CD4-positive, alpha-beta T cell (primary cell): ENCODE measurements around the gene C8B. TPM values are rescaled to one million over a fixed set of nuclear protein-coding genes. Genes with fewer than 3 reads are reported as not detected.

ENCODE experiments used
- ATAC-seq: fragments of 200-7000 bp; cut with Tn5 transposase; one replicate; pipeline ENCODE4 v1.10.0; 2022; ENCODE audit warnings: mild to moderate bottlenecking; ENCODE audit not compliant: poor library complexity
- CTCF ChIA-PET: fragments of 350-600 bp; sonication (Branson Sonifier 250); formaldehyde crosslinking; loops from one replicate; lab custom pipeline; 2021; ENCODE audit warnings: antibody characterized with exemption, inconsistent platforms; lab: Charles Lee
- POLR2A ChIA-PET: fragments of 350-600 bp; sonication (Branson Sonifier 250); formaldehyde crosslinking; loops from one replicate; lab custom pipeline; 2021; ENCODE audit warnings: antibody characterized with exemption, inconsistent platforms; lab: Charles Lee
- DNase-seq, 14 experiments: peaks; one replicate each; pipeline ENCODE4 v3.0.0-alpha.2; 2013 to 2020; ENCODE audit warnings: mixed read lengths in 2 of 14
- H3K27ac ChIP-seq, 2 donors: one replicate each; pipeline versions ENCODE4 v1.5.1 to v1.7.0; 2013; ENCODE audit warnings: low read length in 2 of 2, low read depth in 1 of 2, mild to moderate bottlenecking in 1 of 2
- H3K27me3 ChIP-seq, 2 experiments: 1 replicate in 1 of 2; 2 replicates in 1 of 2; pipeline versions ENCODE4 v1.6.1 to v1.7.0; 2013; ENCODE audit warnings: low read length in 2 of 2, control low read depth in 1 of 2, mild to moderate bottlenecking in 1 of 2, moderate library complexity in 1 of 2; ENCODE audit not compliant: insufficient read depth in 2 of 2, control insufficient read depth in 1 of 2
- H3K36me3 ChIP-seq: one replicate; pipeline ENCODE4 v1.6.1; 2013; ENCODE audit warnings: low read length, control low read depth; ENCODE audit not compliant: insufficient read depth
- H3K4me1 ChIP-seq: one replicate; pipeline ENCODE4 v1.6.1; 2013; ENCODE audit warnings: low read length, control low read depth; ENCODE audit not compliant: insufficient read depth
- H3K4me3 ChIP-seq: one replicate; pipeline ENCODE4 v1.5.1; 2013; ENCODE audit warnings: mild to moderate bottlenecking, low read length, moderate library complexity
- H3K9me3 ChIP-seq, 2 experiments: 1 replicate in 1 of 2; 2 replicates in 1 of 2; pipeline versions ENCODE4 v1.6.1 to v1.7.0; 2013; ENCODE audit warnings: low read length in 2 of 2, mild to moderate bottlenecking in 2 of 2, control low read depth in 1 of 2, moderate library complexity in 1 of 2; ENCODE audit not compliant: control insufficient read depth in 1 of 2, insufficient read depth in 1 of 2
- H3K27ac Mint-ChIP-seq: one replicate; pipeline ENCODE4 v1.8.0; 2020; ENCODE audit warnings: mixed read lengths
- H3K27me3 Mint-ChIP-seq: one replicate; pipeline ENCODE4 v1.8.0; 2021; ENCODE audit warnings: mixed read lengths
- H3K36me3 Mint-ChIP-seq: one replicate; pipeline ENCODE4 v1.8.0; 2021; ENCODE audit warnings: low read depth, mixed read lengths
- H3K4me1 Mint-ChIP-seq: one replicate; pipeline ENCODE4 v1.8.0; 2021; ENCODE audit warnings: low read depth, mixed read lengths
- H3K4me3 Mint-ChIP-seq: one replicate; pipeline ENCODE4 v1.8.0; 2020; ENCODE audit warnings: mild to moderate bottlenecking, mixed read lengths
- H3K9me3 Mint-ChIP-seq: one replicate; pipeline ENCODE4 v1.8.0; 2020; ENCODE audit warnings: mixed read lengths
- CTCF ChIP-seq: fragments of 200-600 bp; IDR thresholded peaks from one replicate; pipeline ENCODE4 v1.8.0; 2022; ENCODE audit warnings: antibody characterized with exemption, mild to moderate bottlenecking
- intact Hi-C, 2 experiments: fragments of 100-400 bp; cut with DNase I in 1 of 2; cut with micrococcal nuclease in 1 of 2; formaldehyde crosslinking; loops; one replicate each; pipeline versions ENCODE4 v1.15.1 to v1.9.0; 2023 to 2025; cut with DNase I, micrococcal nuclease
- total RNA-seq, 174 experiments: library from RNA in 2 of 174; stranded (reverse) in 2 of 174; gene quantifications; one replicate each; pipeline ENCODE4 v1.2.3 and lab custom pipeline; 2021 to 2026

The C8B gene
- total RNA-seq, 2 experiments from 2014 or later, result not detected

GRCh38 chr1:56890229-56890628, 75.6 kb downstream of the C8B start:
- intact Hi-C loops, result no loop called here
- H3K4me1 Mint-ChIP-seq, result no peaks in the 10 kb centered on the region
- no peak overlapping the region for H3K27ac Mint-ChIP-seq
- Histone ChIP-seq H3K27ac (no peak overlapping the region), H3K27me3 (no peaks in the 10 kb centered on the region), H3K4me3 (no peak overlapping the region), H3K4me1 (no peaks in the 10 kb centered on the region), H3K36me3 (no peaks in the 10 kb centered on the region), H3K9me3 (no peaks in the 10 kb centered on the region)
- H3K36me3 Mint-ChIP-seq, result no peaks in the 10 kb centered on the region
- H3K9me3 Mint-ChIP-seq, result no peaks in the 10 kb centered on the region
- POLR2A ChIA-PET, result no interaction called here
- DNase-seq (no peak), ATAC-seq (no peak)
- H3K27me3 Mint-ChIP-seq, result no peaks in the 10 kb centered on the region
- CTCF ChIA-PET, result no interaction called here
- no peak overlapping the region for H3K4me3 Mint-ChIP-seq
- no peak for TF ChIP-seq CTCF

GRCh38 chr1:56881417-56881816, 84.4 kb downstream of the C8B start:
- DNase-seq, result no peak
- Histone ChIP-seq H3K36me3 (no peaks in the 10 kb centered on the region), H3K4me1 (no peaks in the 10 kb centered on the region), H3K9me3 (no peaks in the 10 kb centered on the region), H3K4me3 (no peak overlapping the region), H3K27ac (no peak overlapping the region), H3K27me3 (no peaks in the 10 kb centered on the region)
- peaks cover 2% of the 10 kb centered on the region for H3K9me3 Mint-ChIP-seq
- no peak for ATAC-seq
- no peaks in the 10 kb centered on the region for H3K4me1 Mint-ChIP-seq
- ChIA-PET CTCF (no interaction called here), POLR2A (no interaction called here)
- H3K27ac Mint-ChIP-seq, result no peak overlapping the region
- no peak for TF ChIP-seq CTCF
- H3K4me3 Mint-ChIP-seq, result no peak overlapping the region
- no peaks in the 10 kb centered on the region for H3K27me3 Mint-ChIP-seq
- intact Hi-C loops, result no loop called here
- H3K36me3 Mint-ChIP-seq, result no peaks in the 10 kb centered on the region

GRCh38 chr1:56880774-56881173, 85.0 kb downstream of the C8B start:
- Mint-ChIP-seq H3K9me3 (peaks cover 2% of the 10 kb centered on the region), H3K27me3 (peaks cover under 1% of the 10 kb centered on the region), H3K4me3 (no peak overlapping the region), H3K4me1 (no peaks in the 10 kb centered on the region), H3K27ac (no peak overlapping the region), H3K36me3 (no peaks in the 10 kb centered on the region)
- no peak overlapping the region for H3K4me3 ChIP-seq
- TF ChIP-seq CTCF, result no peak
- POLR2A ChIA-PET, result no interaction called here
- DNase-seq (no peak), ATAC-seq (no peak)
- H3K27ac ChIP-seq, result no peak overlapping the region
- H3K9me3 ChIP-seq, result no peaks in the 10 kb centered on the region
- CTCF ChIA-PET, result no interaction called here
- no peaks in the 10 kb centered on the region for H3K36me3 ChIP-seq
- intact Hi-C loops, result no loop called here
- no peaks in the 10 kb centered on the region for H3K4me1 ChIP-seq
- no peaks in the 10 kb centered on the region for H3K27me3 ChIP-seq

Other genes starting within 250 kb of the C8B start
- not detected for gene FYB2, start 146.6 kb downstream of the C8B start, total RNA-seq
- not detected for gene C8A, start 111.2 kb downstream of the C8B start, total RNA-seq